Measurements from ENCODE around the gene RNF144A.

GRCh38 chr2:6916736-6917070 lies 509 bp upstream of the RNF144A start:
- TF ChIP-seq CTCF (IDR thresholded peaks at IDR 0.05; ENCODE audit: poor library complexity) (no peak), EZH2 (IDR thresholded peaks at IDR 0.05; ENCODE audit: borderline replicate concordance) (no peak), EZH2phosphoT487 (IDR thresholded peaks at IDR 0.05; ENCODE audit: low read depth, severe bottlenecking, unreplicated experiment) (no peak)
